COLO668 (cell line): ENCODE data around the gene MYO19.

Source experiments
- DNase-seq: peaks from one replicate; lab custom pipeline; 2025; ENCODE audit not compliant: unreplicated experiment; lab: John Stamatoyannopoulos, UW

Gene MYO19, protein sequence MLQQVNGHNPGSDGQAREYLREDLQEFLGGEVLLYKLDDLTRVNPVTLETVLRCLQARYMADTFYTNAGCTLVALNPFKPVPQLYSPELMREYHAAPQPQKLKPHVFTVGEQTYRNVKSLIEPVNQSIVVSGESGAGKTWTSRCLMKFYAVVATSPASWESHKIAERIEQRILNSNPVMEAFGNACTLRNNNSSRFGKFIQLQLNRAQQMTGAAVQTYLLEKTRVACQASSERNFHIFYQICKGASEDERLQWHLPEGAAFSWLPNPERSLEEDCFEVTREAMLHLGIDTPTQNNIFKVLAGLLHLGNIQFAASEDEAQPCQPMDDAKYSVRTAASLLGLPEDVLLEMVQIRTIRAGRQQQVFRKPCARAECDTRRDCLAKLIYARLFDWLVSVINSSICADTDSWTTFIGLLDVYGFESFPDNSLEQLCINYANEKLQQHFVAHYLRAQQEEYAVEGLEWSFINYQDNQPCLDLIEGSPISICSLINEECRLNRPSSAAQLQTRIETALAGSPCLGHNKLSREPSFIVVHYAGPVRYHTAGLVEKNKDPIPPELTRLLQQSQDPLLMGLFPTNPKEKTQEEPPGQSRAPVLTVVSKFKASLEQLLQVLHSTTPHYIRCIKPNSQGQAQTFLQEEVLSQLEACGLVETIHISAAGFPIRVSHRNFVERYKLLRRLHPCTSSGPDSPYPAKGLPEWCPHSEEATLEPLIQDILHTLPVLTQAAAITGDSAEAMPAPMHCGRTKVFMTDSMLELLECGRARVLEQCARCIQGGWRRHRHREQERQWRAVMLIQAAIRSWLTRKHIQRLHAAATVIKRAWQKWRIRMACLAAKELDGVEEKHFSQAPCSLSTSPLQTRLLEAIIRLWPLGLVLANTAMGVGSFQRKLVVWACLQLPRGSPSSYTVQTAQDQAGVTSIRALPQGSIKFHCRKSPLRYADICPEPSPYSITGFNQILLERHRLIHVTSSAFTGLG

DNA sequence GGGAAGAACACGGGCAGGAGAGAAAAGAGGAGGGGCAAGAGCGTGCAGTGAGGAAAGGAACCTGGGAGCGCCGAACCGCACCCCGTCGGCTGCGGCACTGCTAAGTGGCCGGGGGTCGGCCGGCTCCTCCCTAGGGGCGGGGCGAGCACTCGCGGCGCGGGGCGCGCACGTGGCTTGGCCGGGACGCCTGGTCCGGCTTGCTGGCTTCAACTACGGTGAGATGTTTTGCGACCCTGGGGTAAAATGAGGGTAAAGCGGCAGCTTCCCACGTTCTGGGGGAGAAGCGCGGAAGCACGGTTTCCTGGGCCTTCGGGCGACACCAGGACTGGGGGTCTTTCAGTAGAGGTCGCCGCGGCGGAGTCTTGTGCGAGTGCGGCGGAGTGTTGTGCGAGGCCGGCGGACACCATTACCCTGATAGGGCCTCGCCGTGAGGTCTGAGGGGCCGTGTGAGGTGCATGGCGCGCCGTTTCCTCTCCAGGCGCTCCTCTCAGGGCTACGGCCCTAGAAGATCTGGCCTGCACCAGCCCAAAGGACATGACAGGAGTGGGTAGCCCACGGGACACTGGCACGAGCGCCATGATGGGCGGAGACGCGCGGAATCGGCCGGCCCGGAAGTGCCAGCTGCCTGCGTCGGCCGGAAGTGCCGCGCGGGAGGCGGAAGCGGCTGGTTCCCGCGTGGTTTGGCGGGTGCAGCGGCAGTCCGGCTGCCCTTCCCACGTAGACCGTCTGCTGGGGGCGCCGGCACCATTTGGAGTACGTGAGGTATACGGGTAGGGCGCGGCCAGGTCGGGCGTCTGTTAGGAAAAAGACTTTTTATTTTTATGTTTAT lies at the start of gene MYO19, which contains the start of gene PIGW:
Gene MYO19 (minus strand): TSS at position 29 of the 829 bp plus-strand sequence. CDS start 2,330 bp downstream, outside the sequence.
Gene PIGW (plus strand): TSS at position 148 of the 829 bp plus-strand sequence. CDS start 2,115 bp downstream, outside the sequence.
- DNase-seq = peak; percentile 88

DNA sequence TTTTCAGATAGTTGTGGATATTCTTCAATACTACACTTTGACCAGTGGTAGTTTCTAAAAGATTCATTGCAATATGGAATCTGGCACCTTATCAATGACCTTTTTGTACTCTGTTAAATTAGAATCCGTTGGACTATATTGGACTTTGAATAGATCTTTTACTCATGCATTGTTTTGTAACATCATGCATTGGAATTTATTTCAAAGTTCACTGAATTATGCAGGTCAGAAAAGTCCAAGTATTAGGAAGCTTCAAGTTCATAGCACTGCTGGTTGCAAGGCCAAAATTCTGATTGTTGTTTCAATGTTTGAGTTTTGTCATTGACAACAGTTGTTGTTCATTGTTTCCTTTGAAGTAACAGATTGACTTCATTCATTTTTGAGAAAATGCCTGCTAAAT lies 49.1 kb upstream of the MYO19 start:
- DNase-seq = no peak

DNA sequence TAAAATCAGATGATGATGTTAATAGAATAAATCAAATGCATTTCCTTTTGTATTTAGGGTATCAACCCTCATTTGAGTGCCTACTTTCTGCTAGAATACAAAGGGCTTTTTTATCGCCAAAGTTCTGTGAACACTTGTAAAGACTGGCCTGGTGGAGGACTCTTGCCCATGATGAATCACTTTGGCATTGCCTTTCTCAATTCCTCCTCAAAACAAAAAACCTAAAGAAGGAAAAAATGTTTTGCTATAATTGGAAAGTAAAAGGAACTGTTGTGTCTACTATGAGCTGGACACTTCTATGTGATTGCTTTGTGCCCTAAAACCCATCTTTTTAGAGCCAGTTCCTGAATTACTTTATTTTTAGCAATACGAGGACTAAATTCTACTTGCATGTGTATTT lies 44.0 kb upstream of the MYO19 start:
- DNase-seq = no peak

DNA sequence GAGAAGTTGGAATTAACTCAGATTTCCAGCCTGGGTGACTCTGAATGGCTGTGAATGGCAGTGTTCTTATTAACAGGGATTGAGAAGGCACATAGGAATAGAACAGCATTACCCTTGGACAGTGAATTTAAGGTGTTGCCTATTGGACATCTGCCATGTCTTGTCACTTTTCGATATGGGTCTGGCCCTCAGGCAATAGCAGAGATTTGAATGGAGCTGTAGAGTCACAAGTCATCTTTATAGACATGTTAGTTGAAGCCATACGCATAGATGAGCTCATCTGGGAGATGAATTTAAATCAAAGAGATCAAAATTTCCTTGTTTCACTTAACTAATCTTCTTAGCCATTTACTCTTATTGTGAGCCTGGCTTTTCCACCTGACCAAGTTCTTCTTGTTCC lies 42.1 kb upstream of the MYO19 start:
- DNase-seq = no peak

DNA sequence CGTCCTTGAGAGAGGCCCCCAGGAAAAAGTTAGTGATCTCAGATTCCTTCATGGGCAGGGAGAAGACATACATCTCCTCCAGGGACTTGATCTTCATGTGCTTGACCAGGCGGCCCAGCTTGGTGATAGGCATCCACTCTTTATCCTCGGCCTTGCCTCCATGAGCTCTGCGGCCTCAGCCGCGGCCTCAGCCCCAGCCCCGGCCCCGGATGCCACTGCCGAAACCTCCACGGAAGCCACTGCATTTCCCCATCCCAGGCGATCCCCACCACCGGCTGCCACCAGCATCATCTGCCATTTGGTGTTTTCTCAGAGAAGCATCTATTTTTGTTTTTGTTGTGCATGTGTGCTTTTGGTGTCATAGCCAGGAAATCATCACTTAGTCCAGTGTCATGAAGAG lies 40.4 kb upstream of the MYO19 start:
- no peak for DNase-seq

DNA sequence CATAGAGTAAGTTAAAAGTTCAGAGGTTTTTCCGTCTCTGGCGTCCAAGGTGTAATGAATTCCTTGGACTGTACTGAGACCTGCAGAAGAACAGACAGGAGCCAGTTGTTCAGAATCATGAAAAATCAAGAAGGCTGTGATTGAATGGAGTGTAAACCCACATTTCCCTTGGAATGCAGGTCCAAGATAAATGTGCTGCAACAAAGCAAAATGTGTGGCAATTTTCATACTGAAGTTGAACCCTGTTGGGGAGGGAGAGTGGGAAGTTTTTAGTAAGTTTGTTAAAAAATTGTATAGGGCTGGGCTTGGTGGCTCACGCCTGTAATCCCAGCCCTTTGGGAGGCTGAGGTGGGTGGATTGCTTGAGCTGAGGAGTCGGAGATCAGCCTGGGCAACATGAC lies 31.4 kb upstream of the MYO19 start:
- no peak for DNase-seq

DNA sequence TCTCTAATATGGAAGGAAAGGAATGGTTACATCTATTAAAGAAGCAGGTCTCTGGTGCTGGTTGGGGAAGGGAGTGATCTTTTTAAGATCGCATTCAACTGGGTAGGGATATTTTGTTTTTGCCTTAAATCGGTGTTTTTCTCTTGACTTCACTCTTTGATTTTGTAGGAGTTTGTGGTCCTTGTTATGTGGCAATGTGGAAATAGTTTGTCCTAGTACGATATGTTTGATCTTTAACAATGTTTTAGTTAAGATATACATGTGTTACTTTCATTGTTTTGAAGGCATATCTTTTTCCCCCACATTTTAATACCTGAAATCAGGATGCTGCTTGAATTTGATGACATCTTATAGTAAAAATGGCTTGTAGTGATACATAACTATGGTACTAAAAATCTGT lies 18.8 kb upstream of the MYO19 start:
- no peak for DNase-seq

DNA sequence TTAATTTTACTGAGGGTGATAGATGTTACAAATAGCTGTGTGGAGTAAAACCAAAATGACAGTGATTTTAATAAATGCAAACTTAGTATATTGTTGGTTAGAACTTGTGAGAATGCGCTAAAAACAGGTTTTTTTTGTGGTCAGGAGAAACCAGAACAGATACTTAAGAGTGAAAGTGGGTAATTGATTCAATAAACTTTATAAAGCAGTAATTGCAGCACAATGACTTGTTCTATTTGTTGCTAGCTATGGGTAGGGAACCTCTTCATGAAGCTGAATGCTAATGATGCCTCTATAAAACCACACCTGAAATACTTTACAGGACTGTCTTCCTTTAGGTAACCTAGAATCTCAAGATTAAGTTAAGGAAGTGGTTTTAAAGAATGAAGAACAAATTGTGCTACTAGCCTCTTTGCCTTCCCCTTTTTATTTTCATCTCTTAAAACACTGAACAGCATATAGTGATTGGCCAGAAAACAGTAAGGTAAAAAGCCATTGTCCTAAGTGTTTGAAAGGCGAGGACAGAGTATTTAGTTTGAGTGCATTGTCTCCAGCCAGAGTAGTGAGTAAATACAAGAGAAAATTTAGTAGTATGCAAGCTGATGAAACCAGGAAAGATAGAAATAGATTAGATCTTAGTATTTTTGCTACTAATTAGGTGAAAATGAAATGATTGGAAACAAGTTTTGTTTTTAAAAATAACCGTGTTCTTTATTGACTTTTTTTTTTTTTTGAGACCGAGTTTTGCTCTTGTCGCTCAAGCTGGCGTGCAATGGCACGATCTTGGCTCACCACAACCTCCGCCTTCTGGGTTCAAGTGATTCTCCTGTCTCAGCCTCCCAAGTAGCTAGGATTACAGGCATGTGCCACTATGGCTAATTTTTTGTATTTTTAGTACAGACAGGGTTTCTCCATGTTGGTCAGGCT lies 16.1 kb upstream of the MYO19 start:
- no peak for DNase-seq

DNA sequence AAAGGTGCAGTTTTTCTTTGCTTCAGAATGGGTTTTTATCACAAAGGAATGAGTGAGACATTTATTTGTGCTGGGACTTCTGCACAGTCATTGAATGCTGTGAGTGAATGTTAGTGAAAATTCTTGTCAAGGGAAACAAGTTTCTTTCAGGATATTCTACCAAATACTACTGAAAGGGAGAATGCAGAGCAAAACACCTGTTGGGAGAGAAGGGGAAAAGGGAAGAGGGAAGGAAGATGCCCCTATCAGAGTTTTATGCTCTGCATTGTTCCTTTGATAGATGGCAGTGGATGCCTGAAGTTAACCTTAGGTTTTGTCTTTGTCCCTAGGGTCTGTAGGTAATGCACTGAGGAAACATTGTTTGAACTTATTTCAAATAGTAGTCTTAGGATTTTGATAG lies 13.1 kb upstream of the MYO19 start:
- DNase-seq = no peak

DNA sequence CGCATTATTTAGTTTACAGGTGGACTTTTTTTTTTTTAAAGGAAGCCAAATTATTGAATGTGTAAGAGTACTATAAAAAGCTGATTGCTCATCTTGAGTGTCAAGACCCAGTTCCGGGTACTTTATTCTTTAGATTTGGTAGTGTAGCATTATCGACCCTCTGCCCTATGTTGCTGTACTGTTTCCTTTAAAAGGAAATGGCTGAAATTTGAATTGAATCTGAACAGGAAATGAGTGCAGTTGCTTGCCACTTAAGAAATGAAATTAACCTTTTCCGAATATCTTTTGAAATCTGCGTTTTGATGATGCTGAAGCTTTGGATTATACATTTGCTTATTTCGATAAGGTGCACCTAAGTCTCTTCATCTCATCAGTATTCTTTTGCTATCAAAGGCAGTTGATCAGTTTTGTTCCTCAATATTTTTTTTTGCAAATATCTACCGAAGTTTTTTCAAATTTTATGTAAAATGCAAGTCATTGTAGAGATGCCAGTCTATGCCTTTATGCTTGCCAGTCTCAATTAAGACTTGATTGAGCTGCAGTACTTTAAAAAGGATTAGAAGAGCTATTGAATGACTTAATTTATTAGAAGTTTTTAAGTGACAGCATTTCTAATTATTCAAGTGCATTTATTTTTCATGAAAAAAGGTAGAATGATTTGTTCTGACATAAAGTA lies 11.9 kb upstream of the MYO19 start:
- no peak for DNase-seq

DNA sequence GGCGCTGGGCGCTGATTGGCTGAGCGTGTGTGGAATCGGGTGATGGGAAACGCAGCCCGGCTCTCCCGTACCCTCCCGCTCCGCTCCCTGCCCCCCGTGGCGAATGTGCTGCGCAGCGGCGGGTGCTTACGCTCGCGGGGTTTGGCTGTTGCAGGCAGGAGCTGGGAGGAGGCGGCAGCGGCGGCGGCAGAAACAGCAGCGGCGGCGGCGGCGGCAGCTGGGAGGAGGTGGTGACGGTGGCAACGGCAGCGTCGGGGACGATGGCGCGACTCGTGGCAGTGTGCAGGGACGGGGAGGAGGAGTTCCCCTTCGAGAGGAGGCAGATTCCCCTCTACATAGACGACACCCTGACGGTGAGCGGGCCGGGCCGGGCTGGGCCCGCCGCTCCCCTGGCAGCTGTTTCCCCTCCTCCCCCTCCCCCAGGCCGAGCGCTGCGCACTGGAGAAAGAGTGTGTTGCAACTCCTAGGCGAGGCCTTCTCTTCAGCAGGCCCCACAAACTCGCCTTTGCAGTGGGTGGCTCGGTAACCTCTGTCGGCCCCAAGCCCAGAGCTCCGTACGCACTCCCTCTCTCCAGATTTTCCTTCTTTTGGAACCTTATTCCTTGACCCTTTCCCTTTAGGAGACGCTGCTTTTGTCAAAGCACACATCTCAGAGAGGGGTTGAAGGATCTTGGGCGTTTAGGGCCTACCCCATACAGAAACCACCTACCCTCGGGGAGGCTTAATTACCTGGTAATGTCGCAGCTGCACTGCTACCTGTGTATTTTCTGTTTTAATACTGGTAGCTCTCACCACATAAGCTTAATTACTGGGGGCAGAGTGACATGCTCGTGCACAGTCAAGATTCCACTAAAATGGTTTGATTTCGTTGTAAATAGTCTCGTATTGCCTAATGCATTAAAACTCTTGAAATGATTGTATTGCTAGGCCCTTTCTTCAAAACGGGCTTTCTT lies 11.1 kb upstream of the MYO19 start:
- peak; percentile 94 for DNase-seq

DNA sequence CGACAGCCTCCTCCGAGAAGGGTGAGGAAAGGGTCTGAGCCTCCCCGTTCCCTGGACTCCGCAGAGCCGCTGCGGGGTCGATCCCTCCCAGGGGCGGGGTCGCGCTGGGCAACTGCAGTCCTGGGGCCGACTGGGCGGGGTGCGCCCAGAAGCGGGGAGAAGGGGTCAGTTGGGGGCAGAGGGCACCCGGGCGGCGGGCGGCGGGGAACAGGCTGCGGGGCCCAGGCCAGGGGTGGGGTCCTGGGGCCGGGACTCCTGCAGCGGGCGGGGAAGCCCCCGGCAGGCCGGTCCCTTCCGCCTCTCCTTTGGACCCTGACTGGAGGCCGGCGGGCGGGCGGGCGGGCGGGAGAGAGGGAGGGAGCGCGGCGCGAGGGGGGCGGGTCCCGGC lies 10.4 kb upstream of the MYO19 start:
- no peak for DNase-seq

DNA sequence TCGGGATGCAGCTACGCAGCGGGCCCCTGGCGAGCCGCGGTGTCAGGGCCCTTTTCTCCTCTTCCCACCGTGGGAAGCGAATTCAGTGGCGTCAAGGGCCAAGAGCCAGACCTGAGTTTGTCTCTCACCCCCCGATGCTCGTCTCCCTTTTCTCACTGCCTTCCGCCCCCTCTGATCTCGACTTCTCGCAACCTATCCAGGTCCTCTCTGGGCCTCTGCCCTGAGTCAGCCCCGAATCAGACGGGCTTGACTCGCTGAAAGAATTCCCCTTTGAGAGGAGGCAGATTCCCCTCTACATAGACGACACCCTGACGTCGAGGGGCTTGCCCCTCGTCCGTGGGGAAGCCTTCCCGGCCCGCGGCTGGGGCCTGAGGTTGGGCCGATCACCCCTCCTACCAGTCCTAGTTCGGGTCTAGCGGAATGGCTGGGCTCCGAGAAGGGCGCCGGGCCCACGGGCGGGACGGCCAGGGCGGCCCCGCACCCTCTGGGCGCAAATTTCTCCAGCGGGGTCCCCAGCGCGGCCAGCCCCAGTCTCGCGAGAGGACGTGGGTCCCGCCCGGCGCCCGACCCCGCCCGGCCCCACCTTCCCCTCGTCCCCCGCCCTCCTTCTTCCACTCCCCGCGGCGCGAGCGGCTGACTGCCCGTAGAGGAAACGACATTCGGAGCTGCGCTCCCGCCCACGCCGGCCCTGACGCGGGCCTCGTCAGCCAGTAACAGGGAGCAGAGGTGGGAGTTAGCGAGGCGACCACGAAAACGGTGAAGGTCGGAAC lies 9.8 kb upstream of the MYO19 start, which contains the start of gene GGNBP2:
Gene GGNBP2 (plus strand): TSS at position 613 of the 770 bp plus-strand sequence. CDS start 806 bp downstream, outside the sequence.
- DNase-seq = peak; percentile 92

DNA sequence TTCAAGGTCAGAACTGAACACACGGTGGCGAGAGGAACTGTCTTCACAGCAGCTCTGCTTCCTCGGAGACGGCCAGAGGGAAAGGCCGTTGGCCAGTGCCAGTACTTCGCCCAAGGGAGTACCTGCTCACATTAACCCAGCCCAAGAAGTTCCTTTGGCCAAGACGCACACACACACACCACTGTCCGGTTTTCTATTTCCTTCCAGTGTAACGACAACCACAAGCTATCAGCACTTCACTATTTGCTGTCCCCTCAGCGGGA lies 9.3 kb upstream of the MYO19 start:
- DNase-seq = no peak

DNA sequence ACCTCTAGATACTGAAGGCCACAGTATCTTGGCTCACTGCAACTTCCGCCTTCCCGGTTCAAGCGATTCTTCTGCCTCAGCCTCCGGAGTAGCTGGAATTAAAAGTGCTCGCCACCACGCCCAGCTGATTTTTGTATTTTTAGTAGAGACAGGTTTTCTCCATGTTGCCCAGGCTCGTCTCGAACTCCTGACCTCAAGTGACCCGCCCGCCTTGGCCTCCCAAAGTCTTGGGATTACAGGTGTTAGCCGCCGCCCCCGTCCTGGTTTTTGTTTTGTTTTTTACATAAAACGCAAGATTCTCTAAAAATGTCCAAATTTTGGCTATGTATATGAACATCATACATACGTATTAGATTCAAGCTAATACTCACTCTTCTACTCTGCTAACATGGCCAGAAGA lies 8.1 kb upstream of the MYO19 start:
- no peak for DNase-seq

DNA sequence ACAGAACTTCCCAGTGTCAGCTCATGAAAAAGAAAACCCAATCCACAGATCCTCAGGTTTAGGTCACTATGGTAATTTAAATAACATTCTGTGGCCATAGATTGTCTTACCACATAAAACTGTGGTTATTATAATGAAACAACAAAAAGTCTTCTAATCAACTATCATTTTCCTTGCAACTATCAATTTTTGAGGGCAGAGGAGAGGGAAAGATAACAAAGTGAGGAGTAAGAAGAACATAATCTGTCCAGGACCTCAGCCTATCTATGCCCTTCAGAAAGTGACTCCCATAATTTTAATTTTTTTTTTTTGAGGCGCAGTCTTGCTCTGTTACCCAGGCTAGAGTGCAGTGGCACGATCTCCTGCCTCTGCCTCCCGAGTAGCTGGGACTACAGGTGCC lies 6.0 kb upstream of the MYO19 start:
- DNase-seq = no peak

DNA sequence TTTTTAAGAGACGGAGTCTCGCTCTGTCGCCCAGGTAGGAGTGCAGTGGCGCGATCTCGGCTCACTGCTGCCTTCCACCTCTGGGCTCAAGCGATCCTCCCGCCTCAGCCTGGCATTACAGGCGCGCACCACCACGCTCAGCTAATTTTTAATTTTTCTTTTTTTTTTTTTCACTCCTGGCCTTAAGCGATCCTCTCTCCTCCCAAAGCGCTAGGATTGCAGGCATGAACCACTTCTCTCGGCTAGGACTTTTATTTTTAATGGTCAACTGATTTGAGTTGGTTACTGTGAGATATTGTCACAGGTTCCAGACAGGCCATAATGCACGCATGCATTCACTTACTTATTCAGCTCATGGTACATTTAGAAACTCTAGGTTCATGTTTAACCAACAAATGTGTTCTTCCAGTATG lies 1.0 kb upstream of the MYO19 start:
- DNase-seq = no peak
